Measurements from ENCODE around the gene ZFYVE9. TPM values are rescaled to one million over a fixed set of nuclear protein-coding genes. Genes with fewer than 3 reads are reported as not detected.

Gene ZFYVE9
- total and polyA plus RNA-seq, 2 experiments from 2014 or later = 5.4 to 27.3 TPM

- no peak for TF ChIP-seq STAT1 (IDR thresholded peaks at IDR 0.05; ENCODE audit: unreplicated experiment)
- no peak for TF ChIP-seq NANOG (IDR thresholded peaks at IDR 0.05; ENCODE audit: borderline replicate concordance)
- TF ChIP-seq EZH2phosphoT487 (IDR thresholded peaks at IDR 0.05; ENCODE audit: unreplicated experiment) = no peak
- TF ChIP-seq JUNB (IDR thresholded peaks at IDR 0.05; ENCODE audit: unreplicated experiment) = no peak
- no peak for TF ChIP-seq ZNF331 (CRISPR knock-in tag; IDR thresholded peaks at IDR 0.05; ENCODE audit: low read depth)
- no peak for TF ChIP-seq CTCF (conservative IDR thresholded peaks at IDR 0.05; ENCODE audit: low read depth in 2 of 2)
- TF ChIP-seq ETS1 (IDR thresholded peaks at IDR 0.05) = no peak
Observed at GRCh38 chr1:52360595-52360968, 218.7 kb downstream of the ZFYVE9 start (continued).

GRCh38 chr1:52364235-52364839 is 222.4 kb downstream of the ZFYVE9 start:
- no peaks in the 10 kb centered on the region for H4K20me1 ChIP-seq (replicated peaks; ENCODE audit: insufficient read depth)
- H3K4me1 ChIP-seq (ENCODE audit: insufficient read depth) = peaks cover 21% of the 10 kb centered on the region
- TF ChIP-seq EZH2phosphoT487 (IDR thresholded peaks at IDR 0.05; ENCODE audit: unreplicated experiment) = no peak
- TF ChIP-seq CTCF (conservative IDR thresholded peaks at IDR 0.05; ENCODE audit: low read depth in 2 of 2) = peak; percentile 31
- Mint-ChIP-seq H3K4me3 (peak overlapping the region; percentile 96), H3K27ac (0 out of 2 replicates have a peak overlapping the region, but pooled peaks have one; percentile 72), H3K27me3 (ENCODE audit: insufficient read depth, low read depth, poor library complexity) (peaks cover 18% of the 10 kb centered on the region), H3K36me3 (ENCODE audit: low read depth) (peaks cover 32% of the 10 kb centered on the region), H3K9me3 (no peaks in the 10 kb centered on the region), H3K4me1 (peaks cover 22% of the 10 kb centered on the region; the same call in 2 of the 3 replicates)
- peak; percentile 42 for DNase-seq (ENCODE audit: low spot score)
- no peak overlapping the region for H2AFZ ChIP-seq
- H3F3A ChIP-seq (replicated peaks; ENCODE audit: low read depth) = no peaks in the 10 kb centered on the region; the same call in 1 of the 2 replicates
- H3K79me2 ChIP-seq (replicated peaks; ENCODE audit: insufficient read depth) = peaks cover 11% of the 10 kb centered on the region; the same call in 1 of the 2 replicates
- H3K27me3 ChIP-seq (ENCODE audit: insufficient read depth) = no peaks in the 10 kb centered on the region
- peaks cover 9% of the 10 kb centered on the region; the same call in 1 of the 2 replicates for H3K36me3 ChIP-seq (ENCODE audit: insufficient read depth)
- H3K4me2 ChIP-seq = peak overlapping the region; percentile 88
- H3K27ac ChIP-seq (ENCODE audit: low read depth) = no peak overlapping the region
- peak overlapping the region; percentile 95; the same call in 1 of the 2 replicates for H3K4me3 ChIP-seq
- ATAC-seq = peak; percentile 1; the same call in 1 of the 3 replicates
- H3K9me2 ChIP-seq (ENCODE audit: insufficient read depth) = no peaks in the 10 kb centered on the region

Measured in GM23338 (cell line).